GM21786 (cell line): ENCODE measurements around the gene PRMT7.

ENCODE experiments used
- ATAC-seq: cut with Tn5 transposase; IDR thresholded peaks from one replicate; pipeline ENCODE4 v1.9.1; 2021; ENCODE audit not compliant: unreplicated experiment

The PRMT7 gene

GRCh38 chr16:68389006-68389405 is 78.2 kb downstream of the PRMT7 start:
- ATAC-seq = no peak

- ATAC-seq = no peak
These were observed 79.0 kb downstream of the PRMT7 start for GRCh38 chr16:68389750-68390371.

DNA sequence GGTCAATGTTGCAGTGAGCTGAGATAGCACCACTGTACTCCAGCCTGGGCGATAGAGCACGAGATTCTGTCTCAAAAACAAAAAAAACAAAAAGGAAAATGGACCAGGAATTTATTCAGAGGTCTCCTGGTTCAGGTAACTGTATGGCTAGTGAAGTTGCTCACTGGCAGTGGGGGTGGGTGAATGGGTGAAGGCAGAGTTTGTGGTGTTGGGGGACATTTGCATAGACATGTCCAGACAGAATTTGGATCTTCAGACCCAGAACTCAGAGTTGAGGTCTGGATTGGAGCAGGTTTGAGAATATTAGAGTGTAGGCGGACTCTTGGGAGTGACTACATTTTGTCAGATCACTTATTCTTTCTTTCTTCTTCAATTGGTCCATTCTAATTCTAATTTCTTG is 82.5 kb downstream of the PRMT7 start:
- no peak for ATAC-seq

GRCh38 chr16:68395167-68395786 is 84.5 kb downstream of the PRMT7 start:
- no peak for ATAC-seq

- no peak for ATAC-seq
These were observed 85.0 kb downstream of the PRMT7 start for GRCh38 chr16:68395815-68396214.

- no peak for ATAC-seq
These were observed 85.7 kb downstream of the PRMT7 start for GRCh38 chr16:68396481-68396880.

- no peak for ATAC-seq
These were observed 86.9 kb downstream of the PRMT7 start for GRCh38 chr16:68397710-68398201.

GRCh38 chr16:68399456-68399855 is 88.6 kb downstream of the PRMT7 start:
- ATAC-seq = no peak

DNA sequence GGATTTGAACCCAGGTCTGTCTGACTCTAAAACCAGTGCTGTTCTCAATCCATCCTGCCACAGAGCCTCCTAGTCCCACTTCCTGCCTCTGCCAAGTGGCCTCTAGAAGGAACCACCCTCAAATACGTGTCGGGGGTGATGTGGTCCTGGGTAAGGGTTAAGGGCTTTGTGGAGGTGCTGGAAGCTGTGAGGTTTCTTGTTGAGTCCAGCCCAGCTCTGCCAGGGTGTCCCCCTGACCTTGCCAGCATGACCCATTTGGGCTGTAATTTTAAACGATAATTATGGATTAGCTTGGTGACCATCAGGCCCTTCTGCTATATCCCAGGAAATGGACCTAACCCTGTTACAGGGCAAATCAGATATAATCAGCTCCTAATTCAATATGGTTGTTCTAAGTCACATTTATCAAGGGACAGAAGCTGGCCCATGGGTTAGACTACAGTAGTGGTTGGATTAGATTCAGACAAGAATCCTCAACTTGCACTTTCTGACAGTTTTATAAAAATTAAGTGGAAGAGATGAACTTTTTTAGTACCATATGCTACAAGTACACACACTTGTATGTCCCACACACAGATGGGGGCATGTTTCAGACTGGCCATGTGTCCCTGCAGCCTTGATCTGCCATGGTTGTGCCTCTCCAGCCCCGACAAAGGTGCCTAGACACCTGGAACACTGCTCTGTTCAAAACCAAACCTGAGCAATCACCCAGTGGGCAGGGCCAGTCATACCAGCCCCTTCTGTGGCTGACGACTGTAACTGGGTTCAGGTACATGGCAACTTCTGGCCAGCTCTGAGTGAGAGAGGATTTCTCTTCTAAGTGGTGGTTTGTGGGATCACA is 89.5 kb downstream of the PRMT7 start:
- ATAC-seq = no peak

DNA sequence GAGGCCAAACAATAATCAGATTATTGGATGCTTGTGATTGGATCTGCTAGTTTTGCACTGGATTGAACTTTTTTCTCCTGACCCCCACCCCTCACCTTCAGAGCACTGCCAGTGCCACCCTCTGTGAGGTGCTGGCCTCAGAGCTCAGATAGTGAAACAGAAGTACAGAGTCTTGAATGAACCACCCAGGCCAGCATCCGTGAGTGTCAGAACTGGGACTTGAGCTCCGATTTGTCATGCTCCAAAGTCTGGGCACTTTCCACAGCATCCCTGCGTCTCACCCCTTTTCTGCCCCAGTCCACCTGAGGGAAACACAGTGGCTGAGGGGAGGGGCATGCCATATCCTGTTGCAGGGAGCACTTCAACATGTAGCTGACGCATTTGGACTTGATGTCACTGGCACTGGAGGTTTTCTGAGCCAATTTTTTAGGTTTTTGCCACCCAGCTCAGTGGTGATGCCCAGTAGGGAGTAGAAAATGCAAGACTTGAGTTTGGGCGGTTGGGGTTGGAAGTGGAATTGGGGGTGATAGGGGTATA is 90.2 kb downstream of the PRMT7 start:
- ATAC-seq = no peak

- ATAC-seq = no peak
These were observed 91.3 kb downstream of the PRMT7 start for GRCh38 chr16:68401871-68402747.

- ATAC-seq = no peak
These were observed 91.9 kb downstream of the PRMT7 start for GRCh38 chr16:68402748-68403040.

- ATAC-seq = no peak
These were observed 92.4 kb downstream of the PRMT7 start for GRCh38 chr16:68403177-68403576.

GRCh38 chr16:68403704-68404103 is 92.9 kb downstream of the PRMT7 start:
- ATAC-seq = no peak

- ATAC-seq = no peak
These were observed 94.0 kb downstream of the PRMT7 start for GRCh38 chr16:68404736-68405345.

DNA sequence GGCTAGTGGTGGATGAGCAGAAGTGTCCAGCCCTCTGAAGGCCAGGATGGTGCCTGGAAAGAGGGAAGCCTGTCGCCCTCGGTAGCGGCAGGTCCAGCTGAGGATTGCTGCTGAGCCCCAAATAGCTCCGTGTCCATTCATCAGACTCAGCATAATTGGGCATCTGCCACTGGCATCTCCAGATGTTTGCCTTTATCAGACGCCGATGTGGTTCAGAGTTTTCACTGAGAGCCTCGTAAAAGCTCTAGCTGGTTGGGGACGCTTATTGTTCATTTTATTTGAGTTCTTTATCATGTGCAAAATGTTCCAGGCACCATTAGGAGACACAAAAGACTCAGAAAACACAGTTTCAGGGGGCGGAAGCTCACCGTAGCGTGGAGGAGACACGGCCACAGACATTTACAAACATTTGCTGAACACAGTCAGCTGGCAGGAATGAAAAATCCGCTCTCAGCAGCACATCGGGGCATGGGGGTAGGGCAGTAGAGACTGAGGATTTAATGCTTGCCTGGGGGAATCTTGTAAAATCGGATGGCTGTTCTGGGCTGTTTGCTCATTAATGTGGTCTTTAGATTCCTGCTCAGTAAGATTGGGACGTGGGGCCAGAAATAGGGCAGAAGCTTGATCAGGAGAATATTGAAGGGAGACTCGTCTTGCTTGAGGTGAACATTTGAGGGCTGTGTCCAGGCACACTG is 95.8 kb downstream of the PRMT7 start:
- no peak for ATAC-seq
